Measurements from ENCODE around the gene S1PR3. TPM values are rescaled to one million over a fixed set of nuclear protein-coding genes. Genes with fewer than 3 reads are reported as not detected.

S1PR3 gene
- total RNA-seq, 2 experiments from 2014 or later = 0.31 to 0.33 TPM

DNA sequence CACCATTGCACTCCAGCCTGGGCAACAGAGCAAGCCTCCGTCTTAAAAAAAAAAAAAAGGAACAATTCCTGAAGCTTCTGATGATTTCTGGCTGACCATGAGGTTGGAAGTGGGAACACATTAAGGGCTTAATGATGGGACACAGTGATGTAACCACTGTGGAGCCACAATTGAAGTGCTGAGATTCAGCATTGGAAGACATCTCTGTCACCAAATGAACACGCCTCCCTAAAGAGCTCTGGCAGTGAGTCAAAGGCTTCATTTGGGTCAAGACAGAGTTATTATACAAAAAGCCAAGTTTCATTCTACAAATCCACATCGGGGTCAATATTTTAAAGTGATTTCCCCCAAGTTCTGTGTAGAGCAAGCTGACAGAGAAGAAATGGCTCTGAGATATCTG, 4.5 kb upstream of the S1PR3 start:
- Mint-ChIP-seq H3K4me3 (no peak overlapping the region), H3K27me3 (peaks cover 29% of the 10 kb centered on the region), H3K9me3 (no peaks in the 10 kb centered on the region), H3K27ac (no peak overlapping the region), H3K36me3 (ENCODE audit: low read depth) (no peaks in the 10 kb centered on the region), H3K4me1 (ENCODE audit: low read depth) (peaks cover 12% of the 10 kb centered on the region)
- POLR2A ChIA-PET = no interaction called here
- H3K27me3 ChIP-seq (ENCODE audit: control insufficient read depth in 1 of 2, insufficient read depth in 2 of 2, low read length in 2 of 2) = peaks cover 4 to 15% of the 10 kb centered on the region in 2 experiments
- TF ChIP-seq, protein P1, sequence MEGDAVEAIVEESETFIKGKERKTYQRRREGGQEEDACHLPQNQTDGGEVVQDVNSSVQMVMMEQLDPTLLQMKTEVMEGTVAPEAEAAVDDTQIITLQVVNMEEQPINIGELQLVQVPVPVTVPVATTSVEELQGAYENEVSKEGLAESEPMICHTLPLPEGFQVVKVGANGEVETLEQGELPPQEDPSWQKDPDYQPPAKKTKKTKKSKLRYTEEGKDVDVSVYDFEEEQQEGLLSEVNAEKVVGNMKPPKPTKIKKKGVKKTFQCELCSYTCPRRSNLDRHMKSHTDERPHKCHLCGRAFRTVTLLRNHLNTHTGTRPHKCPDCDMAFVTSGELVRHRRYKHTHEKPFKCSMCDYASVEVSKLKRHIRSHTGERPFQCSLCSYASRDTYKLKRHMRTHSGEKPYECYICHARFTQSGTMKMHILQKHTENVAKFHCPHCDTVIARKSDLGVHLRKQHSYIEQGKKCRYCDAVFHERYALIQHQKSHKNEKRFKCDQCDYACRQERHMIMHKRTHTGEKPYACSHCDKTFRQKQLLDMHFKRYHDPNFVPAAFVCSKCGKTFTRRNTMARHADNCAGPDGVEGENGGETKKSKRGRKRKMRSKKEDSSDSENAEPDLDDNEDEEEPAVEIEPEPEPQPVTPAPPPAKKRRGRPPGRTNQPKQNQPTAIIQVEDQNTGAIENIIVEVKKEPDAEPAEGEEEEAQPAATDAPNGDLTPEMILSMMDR (IDR thresholded peaks at IDR 0.05) = no peak
- peaks cover 16% of the 10 kb centered on the region for H3K4me1 ChIP-seq (ENCODE audit: insufficient read depth, low read length)
- no peak for ATAC-seq (ENCODE audit: poor library complexity)
- CTCF ChIA-PET = no interaction called here
- peaks cover 0 to 4% of the 10 kb centered on the region in 2 experiments for H3K9me3 ChIP-seq (ENCODE audit: control insufficient read depth in 1 of 2, insufficient read depth in 1 of 2, low read length in 2 of 2)
- H3K36me3 ChIP-seq (ENCODE audit: insufficient read depth, low read length) = no peaks in the 10 kb centered on the region
- H3K27ac ChIP-seq (ENCODE audit: low read depth in 1 of 2, low read length in 2 of 2) = no peak overlapping the region
- no peak overlapping the region for H3K4me3 ChIP-seq (ENCODE audit: low read length)
- intact Hi-C loops (cut with DNase I, micrococcal nuclease) = no loop called here
- DNase-seq = no peak

DNA sequence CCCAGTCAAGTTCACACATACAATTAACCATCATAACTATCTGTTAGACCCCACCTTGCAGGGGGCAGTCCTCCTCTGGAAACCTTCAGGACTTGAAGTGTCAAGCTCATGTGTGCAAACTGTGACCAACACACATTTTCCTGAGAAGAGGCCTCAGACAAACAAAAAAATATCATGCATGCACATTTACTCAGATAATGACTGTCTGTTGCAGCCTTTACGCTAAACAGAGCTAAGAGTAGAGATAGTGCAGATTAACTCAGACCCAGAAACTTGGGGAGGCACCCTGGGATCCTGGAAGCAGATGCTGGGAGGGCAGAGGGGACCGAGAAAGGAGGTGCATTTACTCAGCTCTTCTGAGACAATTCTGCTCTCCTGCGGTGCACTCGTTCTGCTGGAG, 3.6 kb upstream of the S1PR3 start:
- H3K36me3 ChIP-seq (ENCODE audit: insufficient read depth, low read length) = no peaks in the 10 kb centered on the region
- H3K27me3 ChIP-seq (ENCODE audit: control insufficient read depth in 1 of 2, insufficient read depth in 2 of 2, low read length in 2 of 2) = peaks cover 12 to 23% of the 10 kb centered on the region in 2 experiments
- Mint-ChIP-seq H3K4me3 (no peak overlapping the region), H3K9me3 (no peaks in the 10 kb centered on the region), H3K4me1 (ENCODE audit: low read depth) (peaks cover 21% of the 10 kb centered on the region), H3K27ac (no peak overlapping the region), H3K36me3 (ENCODE audit: low read depth) (no peaks in the 10 kb centered on the region), H3K27me3 (peaks cover 38% of the 10 kb centered on the region)
- peaks cover 0 to 4% of the 10 kb centered on the region in 2 experiments for H3K9me3 ChIP-seq (ENCODE audit: control insufficient read depth in 1 of 2, insufficient read depth in 1 of 2, low read length in 2 of 2)
- TF ChIP-seq, protein P1 (IDR thresholded peaks at IDR 0.05) = no peak
- intact Hi-C loops (cut with DNase I, micrococcal nuclease) = no loop called here
- no peak overlapping the region for H3K4me3 ChIP-seq (ENCODE audit: low read length)
- ATAC-seq (ENCODE audit: poor library complexity) = no peak
- H3K4me1 ChIP-seq (ENCODE audit: insufficient read depth, low read length) = peaks cover 18% of the 10 kb centered on the region
- no peak overlapping the region for H3K27ac ChIP-seq (ENCODE audit: low read depth in 1 of 2, low read length in 2 of 2)
- POLR2A ChIA-PET = no interaction called here
- peak in 1 of 14 experiments; percentile 11 for DNase-seq
- CTCF ChIA-PET = no interaction called here

DNA sequence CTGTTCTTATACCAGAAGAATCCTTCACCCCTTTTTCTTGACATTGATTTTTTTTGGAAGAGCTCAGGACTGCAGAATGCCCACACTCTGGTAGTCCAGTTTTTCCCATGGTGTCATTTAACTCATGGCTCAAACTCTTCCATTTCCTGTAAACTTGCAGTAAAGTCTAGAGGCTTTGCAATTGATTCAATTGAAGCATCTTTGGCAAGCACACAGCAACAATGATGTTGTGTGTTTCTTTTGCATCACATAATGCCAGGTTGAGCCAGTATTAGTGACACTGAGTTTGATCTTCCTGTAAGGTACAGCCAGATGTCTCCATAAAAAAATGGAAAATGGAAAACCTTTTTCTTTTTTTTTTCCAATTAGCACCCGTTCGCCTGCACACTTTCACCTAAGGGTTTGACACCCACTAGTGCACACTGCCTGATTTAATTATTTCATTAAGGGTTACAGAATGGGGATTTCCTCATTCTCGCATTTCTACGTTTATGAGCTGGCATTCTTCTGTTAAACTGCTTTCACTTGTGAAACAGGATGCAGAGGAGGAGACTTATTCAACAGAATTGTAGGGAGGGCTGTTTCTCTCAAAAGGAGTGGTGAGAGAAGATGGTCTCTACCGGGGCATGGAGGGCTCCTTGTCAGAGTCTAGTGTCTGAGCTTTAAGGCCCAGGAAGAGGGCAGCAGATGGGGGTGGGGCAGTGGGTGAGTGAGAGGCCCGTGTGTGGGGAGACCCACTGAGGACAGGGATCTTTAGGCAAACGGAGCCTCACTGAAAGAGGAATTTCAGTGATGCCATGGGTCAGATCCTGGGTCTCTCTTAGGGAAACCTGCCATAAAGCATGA, 2.2 kb upstream of the S1PR3 start:
- Mint-ChIP-seq H3K36me3 (ENCODE audit: low read depth) (no peaks in the 10 kb centered on the region), H3K4me3 (peak overlapping the region; percentile 14), H3K4me1 (ENCODE audit: low read depth) (peaks cover 25% of the 10 kb centered on the region), H3K27me3 (peaks cover 51% of the 10 kb centered on the region), H3K9me3 (no peaks in the 10 kb centered on the region), H3K27ac (no peak overlapping the region)
- ATAC-seq (ENCODE audit: poor library complexity) (peak; percentile 60), DNase-seq (peak in 4 of 14 experiments; percentile 16 to 46 (median 36))
- Histone ChIP-seq H3K4me1 (ENCODE audit: insufficient read depth, low read length) (peaks cover 18% of the 10 kb centered on the region), H3K9me3 (ENCODE audit: control insufficient read depth in 1 of 2, insufficient read depth in 1 of 2, low read length in 2 of 2) (peaks cover 0 to 4% of the 10 kb centered on the region in 2 experiments), H3K36me3 (ENCODE audit: insufficient read depth, low read length) (no peaks in the 10 kb centered on the region), H3K27ac (ENCODE audit: low read depth in 1 of 2, low read length in 2 of 2) (no peak overlapping the region), H3K4me3 (ENCODE audit: low read length) (no peak overlapping the region), H3K27me3 (ENCODE audit: control insufficient read depth in 1 of 2, insufficient read depth in 2 of 2, low read length in 2 of 2) (peaks cover 26 to 31% of the 10 kb centered on the region in 2 experiments)
- TF ChIP-seq, protein P1 (IDR thresholded peaks at IDR 0.05) = no peak
- ChIA-PET CTCF (no interaction called here), POLR2A (interaction anchor here (0.9 to 1.2 kb wide), 2 partner anchors 12 to 67 kb away, joined by 3 to 4 read pairs; no protein-coding TSS in a partner anchor)
- intact Hi-C loops (cut with DNase I, micrococcal nuclease) = no loop called here
